H1 (cell line): Measurements from ENCODE around the gene SH3RF3. TPM values are rescaled to one million over a fixed set of nuclear protein-coding genes. Genes with fewer than 3 reads are reported as not detected.

Experiments
- CTCF ChIA-PET: fragments of 300-600 bp; sonication (Branson Sonifier 250); formaldehyde crosslinking; loops from one replicate; lab custom pipeline; 2021; ENCODE audit not compliant: partially characterized antibody; lab: Charles Lee
- POLR2A ChIA-PET: fragments of 300-600 bp; sonication (Branson Sonifier 250); formaldehyde crosslinking; loops from one replicate; lab custom pipeline; 2021; ENCODE audit warnings: inconsistent platforms; ENCODE audit not compliant: partially characterized antibody; lab: Charles Lee
- DNase-seq, 2 experiments: peaks; one replicate each; pipeline versions ENCODE4 v3.0.0 to v3.0.0-alpha.2; 2010 to 2022; ENCODE audit warnings: low spot score in 2 of 2, low read depth in 1 of 2, mixed read lengths in 1 of 2
- FAIRE-seq: peaks from 2 replicates; lab custom pipeline; 2011; peaks lifted over from hg19 to GRCh38; lab: Jason Lieb, UNC
- H2AFZ ChIP-seq: 2 replicates; pipeline ENCODE4 v1.8.1; 2012; ENCODE audit warnings: low read length, inconsistent platforms
- H2AK5ac ChIP-seq: 2 replicates; pipeline ENCODE4 v1.6.1; 2013; ENCODE audit warnings: low read depth, low read length
- H2BK120ac ChIP-seq: replicated peaks from 2 replicates; pipeline ENCODE3; 2013; ENCODE audit warnings: low read depth, low read length, inconsistent platforms
- H2BK12ac ChIP-seq: 2 replicates; pipeline ENCODE4 v1.6.1; 2013; ENCODE audit warnings: low read depth, low read length
- H2BK15ac ChIP-seq: 2 replicates; pipeline ENCODE4 v1.6.1; 2013; ENCODE audit warnings: low read length
- H2BK20ac ChIP-seq: 2 replicates; pipeline ENCODE4 v1.6.1; 2013; ENCODE audit warnings: low read length
- H2BK5ac ChIP-seq: 2 replicates; pipeline ENCODE4 v1.6.1; 2013; ENCODE audit warnings: low read depth, low read length
- H3K14ac ChIP-seq: 2 replicates; pipeline ENCODE4 v1.6.1; 2013; ENCODE audit warnings: inconsistent platforms; ENCODE audit not compliant: insufficient read length
- H3K18ac ChIP-seq: 2 replicates; pipeline ENCODE4 v1.6.1; 2013; ENCODE audit warnings: low read length; ENCODE audit errors: extremely low read depth
- H3K23ac ChIP-seq: 2 replicates; pipeline ENCODE4 v1.6.1; 2013; ENCODE audit warnings: inconsistent platforms; ENCODE audit not compliant: insufficient read length
- H3K23me2 ChIP-seq: 2 replicates; pipeline ENCODE4 v1.6.1; 2013; ENCODE audit warnings: low read depth, low read length
- H3K27ac ChIP-seq: 2 replicates; pipeline ENCODE4 v1.6.1; 2011; ENCODE audit warnings: low read depth, low read length, inconsistent platforms
- H3K27me3 ChIP-seq, 4 experiments: replicated peaks in 1 of 4; 1 replicate in 1 of 4; 2 replicates in 3 of 4; pipeline versions ENCODE4 v1.6.1 to v1.8.1; 2011 to 2013; ENCODE audit warnings: low read length in 3 of 4, mild to moderate bottlenecking in 3 of 4, inconsistent platforms in 2 of 4, mixed read lengths in 2 of 4, moderate library complexity in 1 of 4; ENCODE audit not compliant: control insufficient read depth in 3 of 4, insufficient read depth in 3 of 4; ENCODE audit errors: extremely low read depth in 1 of 4
- H3K36me3 ChIP-seq, 4 experiments: 2 replicates each; pipeline versions ENCODE4 v1.6.1 to v1.8.1; 2011 to 2013; ENCODE audit warnings: mild to moderate bottlenecking in 4 of 4, low read length in 3 of 4, moderate library complexity in 2 of 4, control low read depth in 1 of 4, inconsistent platforms in 1 of 4; ENCODE audit not compliant: insufficient read depth in 4 of 4, control insufficient read depth in 2 of 4
- H3K4ac ChIP-seq: replicated peaks from 2 replicates; pipeline ENCODE3; 2013; ENCODE audit warnings: low read length, low read depth, mixed read lengths, inconsistent platforms; ENCODE audit not compliant: insufficient read length
- H3K4me1 ChIP-seq, 4 experiments: replicated peaks in 1 of 4; 1 replicate in 1 of 4; 2 replicates in 3 of 4; pipeline versions ENCODE4 v1.6.1 to v1.8.1; 2011 to 2013; ENCODE audit warnings: low read length in 3 of 4, inconsistent platforms in 2 of 4, mixed read lengths in 1 of 4; ENCODE audit not compliant: insufficient read depth in 4 of 4, control insufficient read depth in 3 of 4
- H3K4me2 ChIP-seq, 2 experiments: 2 replicates each; pipeline versions ENCODE4 v1.6.1 to v1.8.1; 2011 to 2013; ENCODE audit warnings: low read depth in 2 of 2, low read length in 2 of 2, control low read depth in 1 of 2, inconsistent platforms in 1 of 2, mild to moderate bottlenecking in 1 of 2; ENCODE audit not compliant: insufficient read depth in 1 of 2
- H3K4me3 ChIP-seq, 4 experiments: fragments of 200-600, 300-600 bp in 1 of 4; sonication (generic), shearing (Covaris generic), sonication (Bioruptor Twin) in 1 of 4; 2 replicates each; pipeline versions ENCODE4 v1.5.1 to v1.8.1; 2011 to 2016; ENCODE audit warnings: low read length in 4 of 4, low read depth in 3 of 4, control low read depth in 2 of 4, inconsistent platforms in 2 of 4, mild to moderate bottlenecking in 2 of 4, mixed read lengths in 1 of 4, moderate library complexity in 1 of 4; ENCODE audit not compliant: insufficient read depth in 2 of 4; ENCODE audit errors: extremely low read depth in 1 of 4
- H3K56ac ChIP-seq: replicated peaks from 2 replicates; pipeline ENCODE3; 2013; ENCODE audit warnings: low read depth, mild to moderate bottlenecking, mixed read lengths, low read length, inconsistent platforms; ENCODE audit not compliant: insufficient read length
- H3K79me1 ChIP-seq: 2 replicates; pipeline ENCODE4 v1.6.1; 2013; ENCODE audit warnings: low read depth, low read length, control low read depth
- H3K79me2 ChIP-seq, 2 experiments: 2 replicates each; pipeline versions ENCODE4 v1.6.1 to v1.8.1; 2012 to 2013; ENCODE audit warnings: low read length in 2 of 2, mild to moderate bottlenecking in 2 of 2, inconsistent platforms in 1 of 2; ENCODE audit not compliant: insufficient read depth in 2 of 2, control insufficient read depth in 1 of 2
- H3K9ac ChIP-seq, 4 experiments: replicated peaks in 1 of 4; 1 replicate in 1 of 4; 2 replicates in 3 of 4; pipeline versions ENCODE4 v1.6.1 to v1.8.1; 2011 to 2013; ENCODE audit warnings: low read depth in 3 of 4, low read length in 3 of 4, control low read depth in 2 of 4, mild to moderate bottlenecking in 2 of 4, moderate library complexity in 2 of 4, inconsistent platforms in 1 of 4; ENCODE audit errors: extremely low read depth in 1 of 4
- H3K9me3 ChIP-seq, 2 experiments: 2 replicates each; pipeline versions ENCODE4 v1.6.1 to v1.8.1; 2012 to 2013; ENCODE audit warnings: mild to moderate bottlenecking in 2 of 2, moderate library complexity in 2 of 2, control low read depth in 1 of 2, inconsistent platforms in 1 of 2, low read depth in 1 of 2, low read length in 1 of 2, mixed read lengths in 1 of 2; ENCODE audit not compliant: insufficient read depth in 2 of 2
- H4K20me1 ChIP-seq, 2 experiments: replicated peaks in 1 of 2; 2 replicates each; pipeline versions ENCODE3 to v1.8.1; 2011 to 2013; ENCODE audit warnings: inconsistent platforms in 2 of 2, low read length in 2 of 2, mild to moderate bottlenecking in 1 of 2; ENCODE audit not compliant: insufficient read depth in 2 of 2, control insufficient read depth in 1 of 2
- H4K5ac ChIP-seq: 2 replicates; pipeline ENCODE4 v1.6.1; 2013; ENCODE audit warnings: low read length, low read depth, mixed read lengths, inconsistent platforms; ENCODE audit not compliant: insufficient read length
- H4K8ac ChIP-seq: 2 replicates; pipeline ENCODE4 v1.8.0; 2013; ENCODE audit warnings: mild to moderate bottlenecking, moderate library complexity, low read length, inconsistent platforms; ENCODE audit not compliant: insufficient read depth; ENCODE audit errors: extremely low read depth
- H4K91ac ChIP-seq: replicated peaks from 2 replicates; pipeline ENCODE3; 2013; ENCODE audit warnings: low read length, mixed read lengths, inconsistent platforms; ENCODE audit not compliant: insufficient read length
- BRCA1 ChIP-seq: IDR thresholded peaks from 2 replicates; pipeline ENCODE4 v1.6.1; 2012; ENCODE audit warnings: low read depth, low read length, improper control_type of control experiment
- CEBPB ChIP-seq: IDR thresholded peaks from 2 replicates; pipeline ENCODE4 v1.6.1; 2012; ENCODE audit warnings: low read depth, low read length
- CHD2 ChIP-seq: IDR thresholded peaks from 2 replicates; pipeline ENCODE4 v1.6.1; 2012; ENCODE audit warnings: low read length, improper control_type of control experiment
- MAFK ChIP-seq: IDR thresholded peaks from 2 replicates; pipeline ENCODE4 v1.6.1; 2012; ENCODE audit warnings: low read depth, mild to moderate bottlenecking, improper control_type of control experiment, low read length
- SIRT6 ChIP-seq: IDR thresholded peaks from one replicate; pipeline ENCODE4 v1.7.1; 2012; ENCODE audit warnings: low read length, inconsistent platforms
- SP2 ChIP-seq: IDR thresholded peaks from 2 replicates; pipeline ENCODE4 v1.6.1; 2012; ENCODE audit warnings: mild to moderate bottlenecking, low read length, inconsistent platforms
- TBP ChIP-seq: IDR thresholded peaks from 2 replicates; pipeline ENCODE4 v1.6.1; 2011; ENCODE audit warnings: low read depth, low read length, improper control_type of control experiment
- WGBS, 2 experiments: shearing (Covaris generic) in 1 of 2; methylation state at CpG; one replicate each; pipeline versions ENCODE4 v1.1.6 to v1.1.7; 2013 to 2015; ENCODE audit warnings: low lambda C conversion rate in 2 of 2, mixed read lengths in 2 of 2, inconsistent platforms in 1 of 2, low coverage in 1 of 2, missing lambda C conversion rate in 1 of 2; ENCODE audit not compliant: insufficient replicate concordance in 2 of 2, insufficient coverage in 1 of 2, insufficient read length in 1 of 2; ENCODE audit errors: extremely low coverage in 1 of 2, missing lambda C conversion rate in 1 of 2; 5-methylcytosine and 5-hydroxymethylcytosine counted together
- polyA plus RNA-seq, 7 experiments: library from polyadenylated mRNA; depleted of rRNA in 3 of 7; stranded (reverse) in 5 of 7; unstranded in 2 of 7; fragments of >200 nt in 5 of 7; fragments of 200-250 nt in 2 of 7; gene quantifications; 1 replicate in 5 of 7; 2 replicates in 1 of 7; 4 replicates in 1 of 7; pipeline versions ENCODE4 v1.2.1 to v1.2.3, GENCODE V29; 2011 to 2013; ENCODE audit warnings: missing spikeins in 2 of 7, mixed read lengths in 2 of 7
- total RNA-seq: library from RNA; stranded (reverse); fragmentation: NEBNext Ultra II Directional; extraction: Animal tissue kit (Norgen Biotek cat#: 25700); gene quantifications from 2 replicates; pipeline ENCODE4 v1.2.1, GENCODE V29; 2021
- TF ChIP-seq, protein P1 (sequence below): IDR thresholded peaks from 2 replicates; pipeline ENCODE4 v1.6.1; 2011; ENCODE audit warnings: low read length, improper control_type of control experiment
- TF ChIP-seq, protein P2 (sequence below), 3 experiments: IDR thresholded peaks; 1 replicate in 2 of 3; 2 replicates in 1 of 3; pipeline versions ENCODE4 v1.5.1 to v1.6.1; 2011; ENCODE audit warnings: low read length in 3 of 3, mild to moderate bottlenecking in 3 of 3, inconsistent platforms in 2 of 3, low read depth in 1 of 3, moderate library complexity in 1 of 3; ENCODE audit not compliant: insufficient read depth in 1 of 3; ENCODE audit errors: control extremely low read depth in 1 of 3

Gene SH3RF3
- total and polyA plus RNA-seq, 2 of the 8 experiments (the other 6 are each of a cell fraction or from before 2014, with no cell fraction given) = 0.11 to 0.65 TPM

DNA sequence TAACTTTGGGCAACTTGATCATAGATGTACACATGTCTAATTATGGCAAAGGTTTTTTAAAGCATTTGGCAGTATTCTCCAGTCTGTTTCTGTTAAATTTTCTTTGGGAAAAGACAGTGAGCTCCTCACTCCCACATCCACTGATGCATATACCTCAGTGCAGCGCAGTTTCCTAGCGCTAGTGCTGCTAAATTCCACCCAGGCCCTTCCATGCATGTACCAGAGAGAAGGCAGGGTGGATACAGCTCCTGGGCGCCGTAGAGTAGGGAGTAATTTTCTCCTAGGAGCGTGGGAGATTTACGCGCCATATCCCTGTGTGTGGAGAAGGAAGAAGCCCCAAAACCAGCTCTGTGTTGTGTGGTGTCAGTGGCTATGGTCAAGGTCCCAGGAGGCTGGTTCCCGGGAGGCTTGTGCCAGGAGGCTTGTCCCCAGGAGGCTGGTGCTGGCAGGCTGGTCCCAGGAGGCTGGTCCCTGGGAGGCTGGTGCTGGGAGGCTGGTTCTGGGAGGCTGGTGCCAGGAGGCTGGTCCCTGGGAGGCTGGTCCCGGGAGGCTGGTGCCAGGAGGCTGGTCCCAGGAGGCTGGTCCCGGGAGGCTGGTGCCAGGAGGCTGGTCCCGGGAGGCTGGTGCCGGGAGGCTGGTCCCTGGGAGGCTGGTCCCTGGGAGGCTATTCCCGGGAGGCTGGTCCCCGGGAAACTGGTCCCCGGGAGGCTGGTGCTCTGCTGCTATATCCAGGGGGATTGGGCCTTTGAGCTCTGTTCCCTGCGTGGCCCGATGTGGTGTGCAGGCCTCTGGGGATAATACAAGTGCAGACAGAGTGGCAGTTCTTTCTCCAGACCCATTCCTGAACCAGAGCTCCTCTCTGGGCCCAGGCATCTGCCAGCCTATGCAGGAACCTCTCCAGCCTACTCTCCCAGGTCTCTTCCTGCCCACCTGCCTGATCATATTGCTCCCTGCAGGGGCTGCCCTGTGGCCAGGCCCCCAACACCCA is 323.6 kb downstream of the SH3RF3 start:
- H2BK120ac ChIP-seq = no peak overlapping the region
- no peak overlapping the region for H3K23ac ChIP-seq
- no peaks in the 10 kb centered on the region for H3K4me1 ChIP-seq
- H3K14ac ChIP-seq = no peak overlapping the region
- H2BK12ac ChIP-seq = no peak overlapping the region
- no peak for FAIRE-seq
- no peak overlapping the region for H3K4me2 ChIP-seq
- H3K9me3 ChIP-seq = no peaks in the 10 kb centered on the region; a peak in 1 of 4 replicates
- no peaks in the 10 kb centered on the region for H3K79me2 ChIP-seq
- ChIA-PET POLR2A (interaction anchor here (0.7 kb wide), 1 partner anchor 17 kb away, joined by 3 read pairs; no protein-coding TSS in a partner anchor), CTCF (interaction anchor here (0.6 to 1.3 kb wide), 2 partner anchors 58 to 229 kb away, joined by 3 read pairs; no protein-coding TSS in a partner anchor)
- no peaks in the 10 kb centered on the region for H3K79me1 ChIP-seq
- no peak overlapping the region for H2BK5ac ChIP-seq
- no peak overlapping the region for H3K27ac ChIP-seq
- no peak overlapping the region for H2AFZ ChIP-seq
- H4K20me1 ChIP-seq = no peaks in the 10 kb centered on the region
- no peak overlapping the region for H3K4ac ChIP-seq
- no peak overlapping the region for H4K8ac ChIP-seq
- no peaks in the 10 kb centered on the region for H3K36me3 ChIP-seq
- H3K56ac ChIP-seq = no peak overlapping the region
- H2AK5ac ChIP-seq = no peak overlapping the region
- no peak overlapping the region for H3K18ac ChIP-seq
- H2BK15ac ChIP-seq = no peak overlapping the region
- H4K5ac ChIP-seq = no peak overlapping the region
- H2BK20ac ChIP-seq = no peak overlapping the region
- H4K91ac ChIP-seq = no peak overlapping the region
- no peak overlapping the region for H3K9ac ChIP-seq
- no peaks in the 10 kb centered on the region for H3K27me3 ChIP-seq
- no peaks in the 10 kb centered on the region for H3K23me2 ChIP-seq
- 85% methylated on average over 14 of the region's 17 CpGs; no CpG with 5 or more reads in 1 of the 2 experiments for WGBS, 2 experiments
- DNase-seq = no peak
- H3K4me3 ChIP-seq = no peak overlapping the region
- no peak for TF ChIP-seq SP2
- TF ChIP-seq BRCA1 = no peak
- TF ChIP-seq MAFK = no peak
- TF ChIP-seq CEBPB = no peak
- TF ChIP-seq, protein P1, sequence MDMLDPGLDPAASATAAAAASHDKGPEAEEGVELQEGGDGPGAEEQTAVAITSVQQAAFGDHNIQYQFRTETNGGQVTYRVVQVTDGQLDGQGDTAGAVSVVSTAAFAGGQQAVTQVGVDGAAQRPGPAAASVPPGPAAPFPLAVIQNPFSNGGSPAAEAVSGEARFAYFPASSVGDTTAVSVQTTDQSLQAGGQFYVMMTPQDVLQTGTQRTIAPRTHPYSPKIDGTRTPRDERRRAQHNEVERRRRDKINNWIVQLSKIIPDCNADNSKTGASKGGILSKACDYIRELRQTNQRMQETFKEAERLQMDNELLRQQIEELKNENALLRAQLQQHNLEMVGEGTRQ = no peak
- no peak for TF ChIP-seq CHD2
- TF ChIP-seq TBP = no peak
- TF ChIP-seq, protein P2, sequence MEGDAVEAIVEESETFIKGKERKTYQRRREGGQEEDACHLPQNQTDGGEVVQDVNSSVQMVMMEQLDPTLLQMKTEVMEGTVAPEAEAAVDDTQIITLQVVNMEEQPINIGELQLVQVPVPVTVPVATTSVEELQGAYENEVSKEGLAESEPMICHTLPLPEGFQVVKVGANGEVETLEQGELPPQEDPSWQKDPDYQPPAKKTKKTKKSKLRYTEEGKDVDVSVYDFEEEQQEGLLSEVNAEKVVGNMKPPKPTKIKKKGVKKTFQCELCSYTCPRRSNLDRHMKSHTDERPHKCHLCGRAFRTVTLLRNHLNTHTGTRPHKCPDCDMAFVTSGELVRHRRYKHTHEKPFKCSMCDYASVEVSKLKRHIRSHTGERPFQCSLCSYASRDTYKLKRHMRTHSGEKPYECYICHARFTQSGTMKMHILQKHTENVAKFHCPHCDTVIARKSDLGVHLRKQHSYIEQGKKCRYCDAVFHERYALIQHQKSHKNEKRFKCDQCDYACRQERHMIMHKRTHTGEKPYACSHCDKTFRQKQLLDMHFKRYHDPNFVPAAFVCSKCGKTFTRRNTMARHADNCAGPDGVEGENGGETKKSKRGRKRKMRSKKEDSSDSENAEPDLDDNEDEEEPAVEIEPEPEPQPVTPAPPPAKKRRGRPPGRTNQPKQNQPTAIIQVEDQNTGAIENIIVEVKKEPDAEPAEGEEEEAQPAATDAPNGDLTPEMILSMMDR (IDR thresholded peaks at IDR 0.05; ENCODE audit: control extremely low read depth in 1 of 3, insufficient read depth in 1 of 3, low read depth in 1 of 3, low read length in 3 of 3) = no peak
- no peak for TF ChIP-seq SIRT6
